LHCN-M2 (cell line): ENCODE measurements around the gene CACNG4. TPM values are rescaled to one million over a fixed set of nuclear protein-coding genes. Genes with fewer than 3 reads are reported as not detected.
"Not testable (repeated sequence)": the region's sequence is repeated elsewhere in the genome, so short reads cannot be mapped to it uniquely, and the experiment has no call there.

Experiments
- DNase-seq: peaks from one replicate; pipeline ENCODE4 v3.0.0-alpha.2; 2012; ENCODE audit warnings: low read depth
- total RNA-seq: library from RNA; depleted of rRNA; stranded (reverse); fragments of >200 nt; gene quantifications from 2 replicates; pipeline ENCODE4 v1.2.3, GENCODE V29; 2014

The CACNG4 gene
- total RNA-seq, 1 experiment from 2014 or later = not detected

DNA sequence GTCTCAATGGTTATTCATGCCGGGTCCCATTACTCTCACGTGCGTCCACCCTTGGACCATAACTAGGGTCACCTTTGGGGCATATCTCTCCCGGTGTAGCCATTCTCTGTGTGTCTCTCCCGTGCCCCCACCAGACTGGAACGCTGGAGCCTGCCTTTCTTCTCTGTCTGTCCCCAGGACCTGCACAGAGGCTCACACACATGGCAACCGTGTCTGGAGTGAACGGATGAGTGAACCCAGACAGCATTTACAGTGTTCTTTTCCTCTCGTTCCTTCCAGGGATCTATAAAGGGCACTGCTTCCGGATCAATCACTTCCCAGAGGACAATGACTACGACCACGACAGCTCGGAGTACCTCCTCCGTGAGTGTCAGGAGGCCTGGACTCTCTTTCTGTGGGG, 53.4 kb downstream of the CACNG4 start:
- DNase-seq = no peak

GRCh38 chr17:67018471-67019434, 54.2 kb downstream of the CACNG4 start:
- DNase-seq = no peak

DNA sequence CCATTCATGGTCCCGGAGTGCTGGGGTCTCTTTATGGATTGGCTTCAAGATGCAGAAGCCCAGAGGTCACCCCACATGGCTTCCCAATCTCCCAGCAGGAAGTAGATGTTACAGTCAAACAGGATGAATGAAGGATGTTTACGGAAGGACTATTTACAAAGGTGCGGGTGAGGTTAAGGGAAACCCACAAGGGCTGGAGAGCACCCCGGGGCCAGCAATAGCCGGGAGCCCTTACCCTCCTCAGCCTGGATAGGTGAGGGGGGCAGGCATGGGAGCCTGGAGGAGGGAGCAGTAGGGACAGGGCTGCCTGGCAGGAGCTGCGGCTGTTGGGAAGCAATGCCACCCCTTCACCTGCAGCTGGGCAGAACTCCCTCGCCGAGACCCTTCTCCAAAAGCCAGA, 55.3 kb downstream of the CACNG4 start:
- DNase-seq = no peak

DNA sequence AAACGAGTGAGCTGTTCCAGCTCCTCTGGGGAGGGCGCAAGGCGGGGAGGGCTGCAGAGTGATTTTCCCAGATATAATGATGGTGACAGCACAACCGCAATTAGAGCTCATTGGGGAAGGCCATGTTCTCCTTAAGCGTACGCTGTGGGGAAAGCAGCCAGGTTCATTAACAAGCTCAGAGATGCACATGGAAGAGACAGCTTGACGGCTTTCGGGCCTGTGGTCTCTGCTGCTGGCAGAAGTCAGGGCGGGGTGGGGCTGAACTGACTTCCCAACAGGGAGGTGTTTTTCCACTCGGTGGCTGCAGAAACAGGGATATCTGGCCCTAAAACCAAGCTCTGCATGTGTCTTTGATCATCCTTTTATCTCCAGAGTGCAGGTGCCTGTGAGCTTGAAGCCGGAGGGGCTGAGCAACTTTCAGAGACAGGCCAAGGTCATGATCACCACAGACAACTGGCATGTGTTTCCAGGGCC, 55.8 kb downstream of the CACNG4 start:
- DNase-seq = no peak

- no peak for DNase-seq
Observed at GRCh38 chr17:67021196-67021595, 56.7 kb downstream of the CACNG4 start.

DNA sequence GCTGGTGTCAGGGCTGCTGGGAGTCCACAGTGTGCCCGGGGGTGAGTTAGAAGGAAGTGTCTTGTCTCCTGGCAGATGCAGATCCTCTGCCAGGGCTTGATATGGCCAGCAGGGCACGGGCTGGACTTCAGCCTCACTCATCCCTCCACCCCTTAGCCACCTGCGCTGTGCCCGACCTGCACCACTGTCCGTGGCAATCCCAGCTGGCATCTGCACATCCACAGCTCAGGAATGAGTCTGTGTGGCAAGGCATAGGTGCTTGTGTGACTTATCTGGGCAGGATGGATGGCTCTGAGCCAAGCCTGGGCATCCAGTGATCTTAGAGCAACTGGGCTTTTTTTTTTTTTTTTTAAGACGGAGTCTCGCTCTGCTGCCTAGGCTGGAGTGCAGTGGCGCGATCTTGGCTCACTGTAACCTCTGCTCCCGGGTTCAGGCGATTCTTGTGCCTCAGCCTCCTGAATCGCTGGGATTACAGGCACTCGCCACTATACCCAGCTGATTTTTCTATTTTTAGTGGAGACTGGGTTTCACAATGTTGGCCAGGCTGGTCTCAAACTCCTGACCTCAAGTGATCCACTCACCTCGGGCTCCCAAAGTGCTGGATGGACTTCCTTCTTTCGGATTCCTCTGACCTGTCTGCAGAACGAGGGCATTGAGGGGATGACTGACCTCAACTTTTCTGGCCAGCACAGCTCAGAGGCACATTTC, 57.4 kb downstream of the CACNG4 start:
- no peak for DNase-seq

- no peak for DNase-seq
Observed at GRCh38 chr17:67022451-67022810, 57.9 kb downstream of the CACNG4 start.

GRCh38 chr17:67024736-67025135, 60.2 kb downstream of the CACNG4 start:
- DNase-seq = no peak

GRCh38 chr17:67025216-67025792, 60.8 kb downstream of the CACNG4 start:
- DNase-seq = no peak

- no peak for DNase-seq
Observed at GRCh38 chr17:67026341-67026740, 61.8 kb downstream of the CACNG4 start.

DNA sequence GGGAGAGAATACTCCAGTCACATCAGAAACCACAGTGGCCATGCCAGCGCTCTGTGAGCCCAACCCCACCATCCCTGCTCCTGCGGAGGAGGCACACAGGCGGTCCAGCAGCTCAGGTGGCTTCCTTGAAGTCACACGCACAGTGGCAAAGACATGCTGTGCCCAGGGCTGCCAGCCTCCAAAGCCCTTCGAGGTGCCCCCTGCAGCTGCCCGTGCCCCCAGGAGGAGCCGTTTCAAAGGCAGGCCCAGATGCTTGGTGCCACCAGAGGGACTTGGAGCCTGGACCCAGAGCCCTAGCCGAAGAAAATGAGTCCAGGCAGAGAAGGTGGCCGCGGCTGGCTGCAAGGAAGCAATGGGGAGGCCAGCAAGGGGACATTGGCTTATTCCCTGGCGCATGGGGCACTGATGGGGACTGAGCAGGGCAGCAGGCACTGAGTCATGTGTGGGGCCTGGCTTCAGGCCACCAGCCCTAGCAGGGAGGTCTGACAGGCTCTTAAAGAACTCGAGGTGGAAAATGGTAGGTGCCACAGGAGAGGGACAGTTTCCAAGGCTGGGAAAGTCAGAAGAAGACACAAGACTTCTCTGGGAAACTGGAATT, 62.6 kb downstream of the CACNG4 start:
- DNase-seq = no peak

GRCh38 chr17:67030641-67031040, 66.1 kb downstream of the CACNG4 start:
- no peak for DNase-seq

- no peak for DNase-seq
Observed at GRCh38 chr17:67032382-67032781, 67.9 kb downstream of the CACNG4 start.

GRCh38 chr17:67032985-67033384, 68.5 kb downstream of the CACNG4 start:
- no peak for DNase-seq

GRCh38 chr17:67033613-67034012, 69.1 kb downstream of the CACNG4 start:
- DNase-seq = no peak

- no peak for DNase-seq
Observed at GRCh38 chr17:67035131-67036083, 70.9 kb downstream of the CACNG4 start.

GRCh38 chr17:67038861-67039365, 74.4 kb downstream of the CACNG4 start:
- no peak for DNase-seq

GRCh38 chr17:67040652-67041051, 76.1 kb downstream of the CACNG4 start:
- DNase-seq = no peak

DNA sequence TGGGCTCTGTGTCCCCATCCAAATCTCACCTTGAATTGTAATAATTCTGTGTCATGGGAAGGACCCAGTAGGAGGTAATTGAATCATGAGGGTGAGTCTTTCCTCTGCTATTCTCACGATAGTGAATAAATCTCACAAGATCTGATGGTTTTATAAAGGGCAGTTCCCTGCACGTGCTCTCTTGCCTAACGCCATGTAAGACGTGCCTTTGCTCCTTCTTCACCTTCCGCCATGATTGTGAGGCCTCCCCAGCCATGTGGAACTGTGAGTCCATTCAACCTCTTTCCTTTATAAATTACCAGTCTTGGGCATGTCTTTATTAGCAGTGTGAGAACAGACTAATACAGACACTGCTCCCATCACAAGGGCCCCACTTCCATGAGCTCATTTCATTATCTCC, 76.6 kb downstream of the CACNG4 start:
- DNase-seq = not testable (repeated sequence)

- DNase-seq = no peak
Observed at GRCh38 chr17:67041531-67041930, 77.0 kb downstream of the CACNG4 start.
